Thyroid gland (tissue), 4 donors: Measurements from ENCODE around the gene TMEM130. TPM values are rescaled to one million over a fixed set of nuclear protein-coding genes. Genes with fewer than 3 reads are reported as not detected.

ENCODE experiments used
- DNase-seq, 2 donors: peaks; one replicate each; pipeline ENCODE4 v3.0.0-alpha.2; 2019
- H3K27ac ChIP-seq, 3 donors: fragments of 200-600 bp; sonication (generic); 1 replicate in 2 of 3; 2 replicates in 1 of 3; pipeline ENCODE4 v1.5.1; 2016 to 2019; ENCODE audit warnings: mild to moderate bottlenecking in 1 of 3, moderate library complexity in 1 of 3
- H3K27me3 ChIP-seq: fragments of 200-600 bp; sonication (generic); one replicate; pipeline ENCODE4 v1.5.1; 2019
- H3K36me3 ChIP-seq, 2 donors: fragments of 200-600 bp; sonication (generic); one replicate each; pipeline ENCODE4 v1.5.1; 2016 to 2019
- H3K4me1 ChIP-seq, 2 donors: fragments of 200-600 bp; sonication (generic); one replicate each; pipeline ENCODE4 v1.5.1; 2017 to 2019
- H3K4me3 ChIP-seq, 3 donors: fragments of 200-600 bp; sonication (generic); replicated peaks in 1 of 3; 1 replicate in 2 of 3; 2 replicates in 1 of 3; pipeline ENCODE4 v1.5.1; 2016; ENCODE audit warnings: mild to moderate bottlenecking in 1 of 3
- H3K9me3 ChIP-seq: fragments of 200-600 bp; sonication (generic); one replicate; pipeline ENCODE4 v1.5.1; 2017
- CTCF ChIP-seq, 6 experiments: fragments of 200-600 bp in 3 of 6; fragments of 450-650 bp in 3 of 6; sonication (generic) in 3 of 6; IDR thresholded peaks; one replicate each; pipeline ENCODE4 v1.5.1; 2016 to 2019; ENCODE audit warnings: antibody characterized with exemption in 6 of 6, mild to moderate bottlenecking in 2 of 6, inconsistent platforms in 1 of 6, moderate library complexity in 1 of 6
- POLR2A ChIP-seq, 2 donors: fragments of 450-650 bp; IDR thresholded peaks; one replicate each; pipeline ENCODE4 v1.6.1; 2017; ENCODE audit warnings: antibody characterized with exemption in 2 of 2, mild to moderate bottlenecking in 2 of 2, moderate library complexity in 1 of 2
- WGBS, 2 donors: methylation state at CpG; one replicate each; pipeline ENCODE4 v1.1.5; 2017; 5-methylcytosine and 5-hydroxymethylcytosine counted together
- intact Hi-C: fragments of 100-400 bp; cut with DNase I; formaldehyde crosslinking; loops from one replicate; pipeline ENCODE4 v1.15.1; 2023
- total RNA-seq, 4 donors: library from RNA; depleted of rRNA; stranded (reverse); fragments of >200 nt; gene quantifications; one replicate each; pipeline ENCODE4 v1.2.3, GENCODE V29; 2016

The TMEM130 gene
- total RNA-seq, 4 donors from 2014 or later: 0.22 to 0.81 (median 0.63) TPM; not detected in 1

GRCh38 chr7:98879198-98879978, 9.6 kb upstream of the TMEM130 start:
- H3K36me3 ChIP-seq: peaks cover under 1 to 25% of the 10 kb centered on the region in 2 donors
- intact Hi-C loops: no loop called here
- peaks cover 6 to 20% of the 10 kb centered on the region in 2 donors for H3K4me1 ChIP-seq
- peak overlapping the region; percentile 77 to 99 (median 97) for H3K4me3 ChIP-seq
- TF ChIP-seq CTCF (IDR thresholded peaks at IDR 0.05) (peak in 3 of 6 experiments; percentile 12 to 17 (median 14)), POLR2A (IDR thresholded peaks at IDR 0.05) (no peak)
- DNase-seq: peak; percentile 39 to 42
- H3K9me3 ChIP-seq: no peaks in the 10 kb centered on the region
- H3K27me3 ChIP-seq: no peaks in the 10 kb centered on the region
- H3K27ac ChIP-seq: peak overlapping the region; percentile 82 to 92 (median 90)
- WGBS, 2 donors: 2 to 4% methylated on average over 19 of the region's 29 CpGs

DNA sequence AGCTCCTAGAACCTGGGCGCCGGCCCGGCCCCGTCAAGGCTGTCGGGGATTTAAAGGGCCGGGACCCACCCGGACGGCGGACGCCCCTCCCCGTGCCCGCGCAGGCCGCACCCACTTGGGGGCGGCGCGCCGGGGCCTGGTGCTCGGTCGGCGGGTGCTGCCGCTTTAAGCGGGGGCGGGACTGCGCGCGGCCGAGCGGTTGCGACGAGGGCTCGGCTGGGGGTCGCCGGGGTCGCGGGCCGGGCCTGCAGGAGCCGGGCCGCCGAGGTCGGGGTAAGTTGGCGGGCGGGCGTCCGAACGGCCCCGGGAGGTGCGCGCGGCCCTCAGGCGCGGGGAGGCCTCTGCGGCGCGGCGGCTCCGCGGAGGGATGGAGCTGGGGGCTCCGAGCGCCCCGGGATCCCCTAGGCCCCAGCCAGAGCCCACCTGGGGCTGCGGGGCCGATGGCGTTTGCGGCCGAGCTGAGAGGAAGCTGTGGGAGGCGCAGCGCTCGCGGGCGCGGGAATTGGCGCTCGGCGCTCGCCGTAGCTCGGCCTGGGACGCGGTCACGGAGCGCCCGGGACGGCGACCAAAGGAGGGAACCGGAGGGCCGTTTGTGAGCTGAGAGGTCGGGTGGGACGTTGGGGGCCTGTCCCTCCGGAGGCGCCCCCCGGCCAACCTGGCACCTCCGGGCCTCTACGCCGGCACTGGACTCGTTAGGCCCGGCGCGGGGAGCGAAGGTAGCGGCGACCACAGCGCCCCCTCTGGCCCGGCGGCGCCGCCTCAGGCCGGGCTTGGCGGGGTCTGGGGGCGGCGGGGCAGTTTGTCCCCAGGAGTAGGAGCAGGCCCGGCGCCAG, 8.8 kb upstream of the TMEM130 start, which contains the start of gene TRRAP:
Gene TRRAP (plus strand): TSS at position 168 of the 833 bp plus-strand sequence. CDS start 2,619 bp downstream, outside the sequence.
- WGBS, 2 donors: no CpG with 5 or more reads among the region's 113 CpGs
- peak; percentile 66 to 68 for DNase-seq
- intact Hi-C loops: no loop called here
- Histone ChIP-seq H3K4me1 (peaks cover 6 to 20% of the 10 kb centered on the region in 2 donors), H3K27ac (peak within 1 kb of the TSS; percentile 82 to 92 (median 90)), H3K27me3 (no peaks in the 10 kb centered on the region), H3K36me3 (peaks cover 0 to 17% of the 10 kb centered on the region in 2 donors), H3K4me3 (peak within 1 kb of the TSS; percentile 77 to 99 (median 97)), H3K9me3 (no peaks in the 10 kb centered on the region)
- TF ChIP-seq POLR2A (IDR thresholded peaks at IDR 0.05) (peak in 1 of 2 donors; percentile 64), CTCF (IDR thresholded peaks at IDR 0.05) (peak; percentile 60 to 99 (median 90))

- Histone ChIP-seq H3K36me3 (peaks cover 0 to 10% of the 10 kb centered on the region in 2 donors), H3K9me3 (no peaks in the 10 kb centered on the region), H3K4me3 (peak overlapping the region; percentile 77 to 99 (median 97)), H3K4me1 (peaks cover 6 to 20% of the 10 kb centered on the region in 2 donors), H3K27ac (peak overlapping the region in 2 of 3 donors; percentile 82 to 92), H3K27me3 (no peaks in the 10 kb centered on the region)
- no peak for DNase-seq
- 21 to 46% methylated on average over 10 to 17 of the region's 18 CpGs for WGBS, 2 donors
- no peak for TF ChIP-seq CTCF (IDR thresholded peaks at IDR 0.05)
- TF ChIP-seq POLR2A (IDR thresholded peaks at IDR 0.05): no peak
- intact Hi-C loops: no loop called here
These were observed 8.0 kb upstream of the TMEM130 start for GRCh38 chr7:98877692-98878364.

- Histone ChIP-seq H3K27ac (no peak overlapping the region), H3K4me1 (peaks cover 6 to 20% of the 10 kb centered on the region in 2 donors), H3K9me3 (no peaks in the 10 kb centered on the region), H3K27me3 (no peaks in the 10 kb centered on the region), H3K36me3 (peaks cover 0 to 4% of the 10 kb centered on the region in 2 donors), H3K4me3 (no peak overlapping the region)
- intact Hi-C loops: no loop called here
- 89 to 94% methylated on average over 6 of the region's 6 CpGs for WGBS, 2 donors
- no peak for DNase-seq
- TF ChIP-seq CTCF (IDR thresholded peaks at IDR 0.05) (no peak), POLR2A (IDR thresholded peaks at IDR 0.05) (no peak)
These were observed 7.3 kb upstream of the TMEM130 start for GRCh38 chr7:98877146-98877545.
